Immature natural killer cell (primary cell): ENCODE data around the gene RAMAC. TPM values are rescaled to one million over a fixed set of nuclear protein-coding genes. Genes with fewer than 3 reads are reported as not detected.
"Not testable (repeated sequence)": the region's sequence is repeated elsewhere in the genome, so short reads cannot be mapped to it uniquely, and the experiment has no call there.

ENCODE experiments used
- DNase-seq, 3 donors: peaks; one replicate each; pipeline ENCODE4 v3.0.0; 2022; ENCODE audit warnings: mixed read lengths in 1 of 3
- H3K27ac Mint-ChIP-seq, 6 donors: one replicate each; pipeline ENCODE4 v1.8.0; 2020; ENCODE audit warnings: mixed read lengths in 6 of 6, mild to moderate bottlenecking in 5 of 6, inconsistent platforms in 4 of 6, moderate library complexity in 3 of 6
- H3K27me3 Mint-ChIP-seq, 3 donors: one replicate each; pipeline ENCODE4 v1.8.0; 2020 to 2021; ENCODE audit warnings: low read depth in 3 of 3, mild to moderate bottlenecking in 3 of 3, mixed read lengths in 3 of 3, moderate library complexity in 3 of 3, inconsistent platforms in 1 of 3
- H3K36me3 Mint-ChIP-seq, 3 donors: one replicate each; pipeline ENCODE4 v1.8.0; 2020; ENCODE audit warnings: mixed read lengths in 3 of 3, inconsistent platforms in 2 of 3, mild to moderate bottlenecking in 2 of 3
- H3K4me1 Mint-ChIP-seq, 2 donors: one replicate each; pipeline ENCODE4 v1.8.0; 2020; ENCODE audit warnings: inconsistent platforms in 2 of 2, mild to moderate bottlenecking in 2 of 2, mixed read lengths in 2 of 2, moderate library complexity in 1 of 2
- H3K4me3 Mint-ChIP-seq, 5 donors: one replicate each; pipeline ENCODE4 v1.8.0; 2020; ENCODE audit warnings: mild to moderate bottlenecking in 5 of 5, mixed read lengths in 5 of 5, inconsistent platforms in 3 of 5, moderate library complexity in 3 of 5
- H3K9me3 Mint-ChIP-seq, 6 donors: one replicate each; pipeline ENCODE4 v1.8.0; 2020; ENCODE audit warnings: mild to moderate bottlenecking in 6 of 6, mixed read lengths in 6 of 6, inconsistent platforms in 4 of 6, moderate library complexity in 3 of 6
- polyA plus RNA-seq, 3 donors: library from polyadenylated mRNA; unstranded; fragments of 300-500 nt; fragmentation: Illumina TruSeq; gene quantifications; one replicate each; pipeline ENCODE4 v1.2.3, GENCODE V29; 2021

The RAMAC gene
- polyA plus RNA-seq, 3 donors from 2014 or later = 37.8 to 75.7 (median 52.6) TPM

GRCh38 chr15:82972990-82973389, 13.0 kb upstream of the RAMAC start:
- Mint-ChIP-seq H3K9me3 (no peaks in the 10 kb centered on the region), H3K36me3 (no peaks in the 10 kb centered on the region)

GRCh38 chr15:82977076-82977475, 8.9 kb upstream of the RAMAC start:
- Mint-ChIP-seq H3K27ac (no peak overlapping the region), H3K4me1 (peaks cover 0 to 1% of the 10 kb centered on the region in 2 donors), H3K4me3 (no peak overlapping the region), H3K9me3 (no peaks in the 10 kb centered on the region), H3K27me3 (no peaks in the 10 kb centered on the region), H3K36me3 (no peaks in the 10 kb centered on the region)
- DNase-seq = no peak

More at GRCh38 chr15:82972990-82973389, 13.0 kb upstream of the RAMAC start:
- H3K27me3 Mint-ChIP-seq = no peaks in the 10 kb centered on the region
- peaks cover 0 to 1% of the 10 kb centered on the region in 2 donors for H3K4me1 Mint-ChIP-seq
- no peak for DNase-seq
- no peak overlapping the region for H3K27ac Mint-ChIP-seq
- H3K4me3 Mint-ChIP-seq = no peak overlapping the region

GRCh38 chr15:82978438-82978837, 7.6 kb upstream of the RAMAC start:
- Mint-ChIP-seq H3K9me3 (no peaks in the 10 kb centered on the region), H3K4me3 (no peak overlapping the region), H3K4me1 (peaks cover 0 to 1% of the 10 kb centered on the region in 2 donors), H3K27ac (no peak overlapping the region), H3K36me3 (no peaks in the 10 kb centered on the region), H3K27me3 (no peaks in the 10 kb centered on the region)
- DNase-seq = no peak

GRCh38 chr15:82979726-82980125, 6.3 kb upstream of the RAMAC start:
- Mint-ChIP-seq H3K4me3 (no peak overlapping the region), H3K4me1 (peaks cover 1 to 4% of the 10 kb centered on the region in 2 donors), H3K27me3 (no peaks in the 10 kb centered on the region), H3K36me3 (no peaks in the 10 kb centered on the region), H3K27ac (no peak overlapping the region), H3K9me3 (no peaks in the 10 kb centered on the region)
- no peak for DNase-seq

- peaks cover 11 to 16% of the 10 kb centered on the region in 2 donors for H3K4me1 Mint-ChIP-seq
- peaks cover 0 to 2% (median 0%) of the 10 kb centered on the region in 3 donors for H3K27me3 Mint-ChIP-seq
- DNase-seq = no peak
- no peaks in the 10 kb centered on the region for H3K36me3 Mint-ChIP-seq
- H3K4me3 Mint-ChIP-seq = no peak overlapping the region
- no peaks in the 10 kb centered on the region for H3K9me3 Mint-ChIP-seq
- H3K27ac Mint-ChIP-seq = no peak overlapping the region
Measured at GRCh38 chr15:82980981-82981380, 5.0 kb upstream of the RAMAC start.

- Mint-ChIP-seq H3K36me3 (peaks cover 0 to 19% (median 6%) of the 10 kb centered on the region in 3 donors), H3K27me3 (peaks cover 0 to 3% (median under 1%) of the 10 kb centered on the region in 3 donors), H3K4me1 (peaks cover 29 to 41% of the 10 kb centered on the region in 2 donors), H3K4me3 (peak overlapping the region; percentile 98 to 100 (median 99)), H3K27ac (peak overlapping the region; percentile 88 to 97 (median 94)), H3K9me3 (no peaks in the 10 kb centered on the region)
- no peak for DNase-seq
Measured at GRCh38 chr15:82986442-82986780, 401 bp downstream of the RAMAC start.

GRCh38 chr15:82992436-82992998, 6.5 kb downstream of the RAMAC start:
- Mint-ChIP-seq H3K36me3 (peaks cover 4 to 19% (median 9%) of the 10 kb centered on the region in 3 donors), H3K27ac (no peak overlapping the region), H3K4me1 (peaks cover 5 to 10% of the 10 kb centered on the region in 2 donors), H3K27me3 (peaks cover 0 to 2% (median 0%) of the 10 kb centered on the region in 3 donors), H3K4me3 (no peak overlapping the region), H3K9me3 (no peaks in the 10 kb centered on the region)
- no peak for DNase-seq

- no peak for DNase-seq
- peaks cover 3 to 9% of the 10 kb centered on the region in 2 donors for H3K4me1 Mint-ChIP-seq
- H3K9me3 Mint-ChIP-seq = no peaks in the 10 kb centered on the region
- H3K36me3 Mint-ChIP-seq = peaks cover 4 to 18% (median 9%) of the 10 kb centered on the region in 3 donors
- no peak overlapping the region for H3K27ac Mint-ChIP-seq
- no peak overlapping the region for H3K4me3 Mint-ChIP-seq
- peaks cover 0 to 2% (median 0%) of the 10 kb centered on the region in 3 donors for H3K27me3 Mint-ChIP-seq
Measured at GRCh38 chr15:82993144-82993543, 7.1 kb downstream of the RAMAC start.

- Mint-ChIP-seq H3K4me1 (peaks cover 4 to 10% of the 10 kb centered on the region in 2 donors), H3K27me3 (peaks cover 0 to 2% (median 0%) of the 10 kb centered on the region in 3 donors), H3K36me3 (peaks cover 4 to 9% (median 7%) of the 10 kb centered on the region in 3 donors), H3K27ac (no peak overlapping the region), H3K9me3 (no peaks in the 10 kb centered on the region), H3K4me3 (no peak overlapping the region)
- DNase-seq = no peak
Measured at GRCh38 chr15:82995076-82995475, 9.1 kb downstream of the RAMAC start.

GRCh38 chr15:82995938-82996337, 9.9 kb downstream of the RAMAC start:
- peaks cover 0 to 2% (median 0%) of the 10 kb centered on the region in 3 donors for H3K27me3 Mint-ChIP-seq
- no peaks in the 10 kb centered on the region for H3K9me3 Mint-ChIP-seq
- H3K27ac Mint-ChIP-seq = no peak overlapping the region
- DNase-seq = no peak
- H3K36me3 Mint-ChIP-seq = peaks cover 4% of the 10 kb centered on the region in 3 donors
- peaks cover 7 to 11% of the 10 kb centered on the region in 2 donors for H3K4me1 Mint-ChIP-seq
- no peak overlapping the region for H3K4me3 Mint-ChIP-seq

GRCh38 chr15:82999426-82999825, 13.4 kb downstream of the RAMAC start:
- no peak overlapping the region for H3K4me3 Mint-ChIP-seq
- no peak overlapping the region for H3K27ac Mint-ChIP-seq
- no peaks in the 10 kb centered on the region for H3K36me3 Mint-ChIP-seq
- H3K4me1 Mint-ChIP-seq = peaks cover 7 to 11% of the 10 kb centered on the region in 2 donors
- DNase-seq = no peak
- no peaks in the 10 kb centered on the region for H3K9me3 Mint-ChIP-seq
- H3K27me3 Mint-ChIP-seq = peaks cover 0 to 2% (median 0%) of the 10 kb centered on the region in 3 donors

- Mint-ChIP-seq H3K27me3 (peaks cover 0 to 2% (median 0%) of the 10 kb centered on the region in 3 donors), H3K4me1 (peaks cover 7 to 11% of the 10 kb centered on the region in 2 donors), H3K27ac (peak overlapping the region; percentile 44 to 82 (median 72)), H3K36me3 (peaks cover 0 to 4% (median 0%) of the 10 kb centered on the region in 3 donors), H3K9me3 (no peaks in the 10 kb centered on the region), H3K4me3 (peak overlapping the region; percentile 59 to 81 (median 72))
- peak; percentile 31 to 55 (median 32) for DNase-seq
Measured at GRCh38 chr15:82999905-83000671, 14.1 kb downstream of the RAMAC start.

- H3K4me3 Mint-ChIP-seq = peak overlapping the region in 1 of 5 donors; percentile 59
- not testable (repeated sequence) for DNase-seq, H3K27me3 Mint-ChIP-seq, H3K9me3 Mint-ChIP-seq, H3K36me3 Mint-ChIP-seq
- peak overlapping the region in 4 of 6 donors; percentile 44 to 82 (median 64) for H3K27ac Mint-ChIP-seq
- H3K4me1 Mint-ChIP-seq = peaks cover 7 to 11% of the 10 kb centered on the region in 2 donors
Measured at GRCh38 chr15:83000672-83001031, 14.6 kb downstream of the RAMAC start.

GRCh38 chr15:83010709-83011270, 24.8 kb downstream of the RAMAC start:
- peak overlapping the region; percentile 85 to 99 (median 98) for H3K27ac Mint-ChIP-seq
- H3K36me3 Mint-ChIP-seq = peaks cover 0 to 9% (median 3%) of the 10 kb centered on the region in 3 donors

More at GRCh38 chr15:83010709-83011270, 24.8 kb downstream of the RAMAC start:
- peak; percentile 59 to 66 (median 60) for DNase-seq
- Mint-ChIP-seq H3K4me3 (peak overlapping the region; percentile 94 to 100 (median 99)), H3K9me3 (peaks cover 0 to 2% (median 0%) of the 10 kb centered on the region in 6 donors), H3K4me1 (peaks cover 42 to 48% of the 10 kb centered on the region in 2 donors), H3K27me3 (peaks cover 3 to 7% (median 4%) of the 10 kb centered on the region in 3 donors)
